ENCODE measurements around the gene KRT76.

Gene KRT76

DNA sequence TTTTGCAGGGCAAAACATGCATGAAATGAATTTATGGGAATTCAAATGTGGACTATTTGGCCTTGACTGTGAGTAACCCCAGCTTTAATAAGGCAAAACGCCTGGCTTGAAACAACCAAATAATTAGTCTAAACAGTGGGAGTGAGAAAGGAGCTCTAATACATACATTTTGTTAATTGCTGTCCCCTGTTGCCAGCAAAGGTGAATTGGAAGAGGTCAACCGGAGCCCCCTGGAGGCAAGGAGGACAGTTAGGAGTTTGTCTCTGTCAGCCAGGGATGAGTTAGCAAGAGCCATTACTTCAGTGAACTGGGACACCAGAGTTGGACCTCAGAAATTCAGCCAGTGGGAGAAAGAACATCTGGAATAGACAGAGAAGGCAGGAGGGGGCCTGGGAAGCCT is 17.4 kb downstream of the KRT76 start:
- TF ChIP-seq, protein P1, sequence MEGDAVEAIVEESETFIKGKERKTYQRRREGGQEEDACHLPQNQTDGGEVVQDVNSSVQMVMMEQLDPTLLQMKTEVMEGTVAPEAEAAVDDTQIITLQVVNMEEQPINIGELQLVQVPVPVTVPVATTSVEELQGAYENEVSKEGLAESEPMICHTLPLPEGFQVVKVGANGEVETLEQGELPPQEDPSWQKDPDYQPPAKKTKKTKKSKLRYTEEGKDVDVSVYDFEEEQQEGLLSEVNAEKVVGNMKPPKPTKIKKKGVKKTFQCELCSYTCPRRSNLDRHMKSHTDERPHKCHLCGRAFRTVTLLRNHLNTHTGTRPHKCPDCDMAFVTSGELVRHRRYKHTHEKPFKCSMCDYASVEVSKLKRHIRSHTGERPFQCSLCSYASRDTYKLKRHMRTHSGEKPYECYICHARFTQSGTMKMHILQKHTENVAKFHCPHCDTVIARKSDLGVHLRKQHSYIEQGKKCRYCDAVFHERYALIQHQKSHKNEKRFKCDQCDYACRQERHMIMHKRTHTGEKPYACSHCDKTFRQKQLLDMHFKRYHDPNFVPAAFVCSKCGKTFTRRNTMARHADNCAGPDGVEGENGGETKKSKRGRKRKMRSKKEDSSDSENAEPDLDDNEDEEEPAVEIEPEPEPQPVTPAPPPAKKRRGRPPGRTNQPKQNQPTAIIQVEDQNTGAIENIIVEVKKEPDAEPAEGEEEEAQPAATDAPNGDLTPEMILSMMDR (IDR thresholded peaks at IDR 0.05; ENCODE audit: control insufficient read depth, extremely low read depth, insufficient read depth): no peak
- no peak overlapping the region for H3K4me3 ChIP-seq (ENCODE audit: low read depth, low read length)
- DNase-seq (ENCODE audit: low read depth): no peak

DNA sequence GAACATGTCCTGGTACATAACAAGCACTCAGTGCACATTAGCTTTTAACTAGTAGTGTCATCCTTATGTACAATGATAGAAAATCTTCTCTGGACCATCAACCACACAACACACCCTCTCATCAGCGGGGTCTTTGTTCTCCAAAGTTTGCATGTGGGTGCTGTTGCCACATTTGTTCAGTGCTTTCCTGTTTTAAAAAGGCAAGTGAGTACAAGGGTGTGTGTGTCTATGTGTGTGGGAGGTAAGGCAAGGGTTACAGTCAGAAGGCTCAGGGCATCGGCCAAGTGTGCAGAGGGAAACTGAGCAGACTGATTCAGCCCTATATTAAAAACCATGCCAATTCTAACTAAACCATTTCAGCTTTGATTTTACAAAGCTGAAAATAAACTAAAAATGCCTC is 17.9 kb downstream of the KRT76 start:
- TF ChIP-seq, protein P1 (IDR thresholded peaks at IDR 0.05; ENCODE audit: control insufficient read depth, extremely low read depth, insufficient read depth): no peak
- no peak overlapping the region for H3K4me3 ChIP-seq (ENCODE audit: low read depth, low read length)
- DNase-seq (ENCODE audit: low read depth): no peak

DNA sequence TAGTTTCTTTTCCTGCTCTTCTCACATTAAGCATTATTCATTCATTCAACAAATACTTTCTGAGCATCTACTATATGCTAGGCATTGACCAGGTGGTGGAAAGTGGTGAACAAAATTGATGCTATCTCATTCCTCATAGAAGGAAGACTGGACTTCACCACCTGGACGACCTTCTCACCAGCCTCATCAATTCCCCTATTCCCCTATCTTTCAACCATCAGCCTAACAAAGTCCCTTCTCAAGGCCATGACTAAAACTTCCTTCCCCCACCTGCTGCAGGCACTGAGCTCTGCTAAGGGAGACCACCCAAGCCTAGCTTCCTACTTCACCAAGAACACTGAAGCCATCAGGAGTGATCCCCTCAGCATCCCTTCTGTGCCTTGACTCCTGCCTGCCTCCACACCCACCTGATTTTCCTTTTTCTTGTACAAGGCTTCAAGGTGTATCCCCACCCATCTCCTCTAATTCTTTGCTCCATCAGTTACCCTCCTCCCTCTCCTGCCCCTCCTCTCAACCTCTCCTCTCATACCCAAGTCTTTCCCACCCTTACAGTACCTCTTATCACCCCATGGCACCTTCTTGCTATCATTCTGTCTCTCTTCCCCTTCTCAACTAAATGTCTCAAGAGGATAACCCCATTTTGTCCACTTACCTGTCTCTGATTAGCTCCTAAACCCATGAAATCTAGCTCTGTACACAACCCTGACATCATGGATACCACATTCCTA is 19.5 kb downstream of the KRT76 start:
- H3K4me3 ChIP-seq (ENCODE audit: low read depth, low read length): no peak overlapping the region
- no peak for DNase-seq (ENCODE audit: low read depth)
- TF ChIP-seq, protein P1 (IDR thresholded peaks at IDR 0.05; ENCODE audit: control insufficient read depth, extremely low read depth, insufficient read depth): no peak

DNA sequence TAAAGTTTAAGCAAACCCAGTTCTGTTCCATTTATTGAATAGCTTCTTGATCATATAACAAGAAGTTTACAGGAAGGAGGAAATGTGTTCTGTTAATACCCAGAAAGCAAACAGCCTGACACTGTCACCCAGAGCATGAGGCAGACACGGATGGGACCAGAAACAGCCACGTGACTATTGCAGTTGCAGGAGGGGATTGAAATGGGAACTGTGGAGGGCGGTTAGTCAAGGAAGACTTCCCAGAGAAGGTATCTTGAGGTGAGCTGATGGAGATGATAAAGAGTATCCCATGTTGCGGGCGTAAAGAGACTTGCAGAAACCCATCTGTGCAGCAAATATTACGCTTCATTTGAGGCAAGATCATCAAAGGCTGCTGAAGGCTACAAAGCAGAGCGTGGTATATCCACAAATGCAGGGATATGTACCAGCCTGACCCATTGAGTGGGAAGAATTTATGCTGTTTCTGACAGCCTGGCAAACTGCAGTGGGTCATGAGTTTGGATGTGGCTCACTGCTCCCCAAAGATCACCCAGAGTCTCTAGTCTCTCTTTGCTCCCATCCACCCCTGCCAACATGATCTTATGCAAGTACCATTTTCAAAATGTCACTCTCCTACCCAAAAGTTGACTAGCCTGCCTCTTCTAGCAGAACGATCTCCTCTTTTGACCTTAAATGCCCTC is 20.7 kb downstream of the KRT76 start:
- no peak overlapping the region for H3K4me3 ChIP-seq (ENCODE audit: low read depth, low read length)
- DNase-seq (ENCODE audit: low read depth): no peak
- TF ChIP-seq, protein P1 (IDR thresholded peaks at IDR 0.05; ENCODE audit: control insufficient read depth, extremely low read depth, insufficient read depth): no peak

DNA sequence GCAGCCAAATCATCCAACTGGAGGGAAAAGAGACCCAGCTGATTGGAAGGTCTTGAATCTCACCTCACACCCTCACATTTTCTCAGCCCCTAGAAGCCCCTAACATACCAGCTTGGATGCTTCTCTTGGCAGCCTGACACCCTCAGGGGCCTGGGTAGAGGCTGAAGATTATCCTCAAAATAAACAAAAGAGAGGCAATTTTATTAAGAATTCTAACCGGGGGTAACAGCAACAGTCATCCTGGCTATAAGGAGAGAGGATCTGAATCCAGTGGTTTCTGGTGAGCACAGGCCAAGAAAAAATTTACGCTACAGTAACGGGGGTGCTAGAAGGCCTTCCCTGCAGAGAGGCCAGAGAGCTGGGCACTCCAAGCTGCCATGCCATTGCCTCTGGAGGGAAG is 21.6 kb downstream of the KRT76 start:
- TF ChIP-seq, protein P1 (IDR thresholded peaks at IDR 0.05; ENCODE audit: control insufficient read depth, extremely low read depth, insufficient read depth): no peak
- H3K4me3 ChIP-seq (ENCODE audit: low read depth, low read length): no peak overlapping the region
- DNase-seq (ENCODE audit: low read depth): no peak

DNA sequence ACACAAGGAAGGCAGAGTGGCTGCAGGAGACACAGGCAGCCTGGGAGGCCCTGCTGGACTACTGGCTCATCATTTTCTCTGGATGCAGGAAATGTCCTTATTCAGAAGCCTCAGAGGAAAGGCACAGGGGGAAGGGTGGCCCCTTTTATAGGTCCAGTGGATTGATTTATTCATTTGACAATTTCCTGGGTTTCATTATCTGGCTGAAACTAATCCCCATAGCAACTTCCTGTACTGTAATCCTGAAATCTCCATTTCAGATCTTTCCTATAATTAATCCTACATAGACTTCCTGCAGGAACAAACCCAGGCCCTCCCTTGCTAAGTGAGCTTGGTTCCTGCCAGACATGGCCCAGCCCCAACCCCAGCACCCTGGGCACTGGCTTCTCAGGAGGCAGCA is 23.0 kb downstream of the KRT76 start:
- no peak for DNase-seq (ENCODE audit: low read depth)
- TF ChIP-seq, protein P1 (IDR thresholded peaks at IDR 0.05; ENCODE audit: control insufficient read depth, extremely low read depth, insufficient read depth): no peak
- no peak overlapping the region for H3K4me3 ChIP-seq (ENCODE audit: low read depth, low read length)
